ENCODE measurements around the gene CLEC1A. TPM values are rescaled to one million over a fixed set of nuclear protein-coding genes. Genes with fewer than 3 reads are reported as not detected.

The CLEC1A gene
- total RNA-seq, 1 donor from 2014 or later, result not detected

DNA sequence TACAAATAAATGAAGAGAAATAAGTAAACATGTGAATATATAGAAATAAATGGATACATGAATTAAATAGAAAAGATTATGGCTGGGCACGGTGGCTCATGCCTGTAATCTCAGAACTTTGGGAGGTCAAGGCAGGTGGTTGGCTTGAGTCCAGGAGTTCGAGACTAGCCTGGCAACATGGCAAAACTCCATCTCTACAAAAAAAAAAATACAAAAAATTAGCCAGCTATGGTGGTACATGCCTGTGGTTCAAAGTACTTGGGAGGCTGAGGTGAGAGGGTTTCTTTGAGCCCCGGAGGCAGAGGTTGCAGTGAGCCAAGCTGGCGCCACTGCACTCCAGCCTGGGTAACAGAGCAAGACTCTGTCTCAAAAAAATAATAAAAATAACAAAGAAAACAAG is 36.3 kb upstream of the CLEC1A start:
- H3K36me3 ChIP-seq (ENCODE audit: control insufficient read depth, insufficient read depth, low read length), result no peaks in the 10 kb centered on the region
- H3K27me3 ChIP-seq (ENCODE audit: control insufficient read depth, insufficient read depth, low read length), result no peaks in the 10 kb centered on the region
- DNase-seq (ENCODE audit: low read depth) (no peak), FAIRE-seq (no peak)
- TF ChIP-seq, protein P1, sequence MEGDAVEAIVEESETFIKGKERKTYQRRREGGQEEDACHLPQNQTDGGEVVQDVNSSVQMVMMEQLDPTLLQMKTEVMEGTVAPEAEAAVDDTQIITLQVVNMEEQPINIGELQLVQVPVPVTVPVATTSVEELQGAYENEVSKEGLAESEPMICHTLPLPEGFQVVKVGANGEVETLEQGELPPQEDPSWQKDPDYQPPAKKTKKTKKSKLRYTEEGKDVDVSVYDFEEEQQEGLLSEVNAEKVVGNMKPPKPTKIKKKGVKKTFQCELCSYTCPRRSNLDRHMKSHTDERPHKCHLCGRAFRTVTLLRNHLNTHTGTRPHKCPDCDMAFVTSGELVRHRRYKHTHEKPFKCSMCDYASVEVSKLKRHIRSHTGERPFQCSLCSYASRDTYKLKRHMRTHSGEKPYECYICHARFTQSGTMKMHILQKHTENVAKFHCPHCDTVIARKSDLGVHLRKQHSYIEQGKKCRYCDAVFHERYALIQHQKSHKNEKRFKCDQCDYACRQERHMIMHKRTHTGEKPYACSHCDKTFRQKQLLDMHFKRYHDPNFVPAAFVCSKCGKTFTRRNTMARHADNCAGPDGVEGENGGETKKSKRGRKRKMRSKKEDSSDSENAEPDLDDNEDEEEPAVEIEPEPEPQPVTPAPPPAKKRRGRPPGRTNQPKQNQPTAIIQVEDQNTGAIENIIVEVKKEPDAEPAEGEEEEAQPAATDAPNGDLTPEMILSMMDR (IDR thresholded peaks at IDR 0.05; ENCODE audit: insufficient read depth, low read length, severe bottlenecking), result no peak
- H3K4me3 ChIP-seq (ENCODE audit: low read depth, low read length), result no peak overlapping the region

DNA sequence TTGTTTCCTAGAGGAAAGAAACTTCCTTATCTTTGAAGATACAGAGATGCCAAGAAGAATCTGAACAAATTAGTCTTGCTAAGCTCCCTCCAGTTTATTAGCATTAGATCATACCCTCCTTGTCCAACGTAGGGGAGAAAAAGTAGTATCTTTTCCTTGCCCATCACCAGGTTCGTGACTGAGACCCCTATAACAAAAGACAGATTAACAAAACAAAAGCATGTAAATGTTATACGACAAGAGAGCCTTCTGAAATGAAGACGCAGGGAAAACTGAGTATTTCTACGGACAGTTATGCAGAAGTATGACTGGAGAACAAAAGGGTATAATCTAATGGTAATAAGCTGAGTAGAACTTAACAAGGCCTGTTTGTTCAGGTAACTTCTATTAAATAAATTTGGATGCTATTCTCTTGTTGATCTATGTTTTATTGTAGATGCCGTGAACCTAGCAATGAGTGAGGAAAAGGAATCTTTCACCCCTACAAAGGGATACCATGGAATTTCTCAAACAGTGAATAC is 34.1 kb upstream of the CLEC1A start:
- TF ChIP-seq, protein P1 (IDR thresholded peaks at IDR 0.05; ENCODE audit: insufficient read depth, low read length, severe bottlenecking), result no peak
- no peaks in the 10 kb centered on the region for H3K27me3 ChIP-seq (ENCODE audit: control insufficient read depth, insufficient read depth, low read length)
- no peak overlapping the region for H3K4me3 ChIP-seq (ENCODE audit: low read depth, low read length)
- DNase-seq (ENCODE audit: low read depth) (no peak), FAIRE-seq (no peak)
- no peaks in the 10 kb centered on the region for H3K36me3 ChIP-seq (ENCODE audit: control insufficient read depth, insufficient read depth, low read length)

DNA sequence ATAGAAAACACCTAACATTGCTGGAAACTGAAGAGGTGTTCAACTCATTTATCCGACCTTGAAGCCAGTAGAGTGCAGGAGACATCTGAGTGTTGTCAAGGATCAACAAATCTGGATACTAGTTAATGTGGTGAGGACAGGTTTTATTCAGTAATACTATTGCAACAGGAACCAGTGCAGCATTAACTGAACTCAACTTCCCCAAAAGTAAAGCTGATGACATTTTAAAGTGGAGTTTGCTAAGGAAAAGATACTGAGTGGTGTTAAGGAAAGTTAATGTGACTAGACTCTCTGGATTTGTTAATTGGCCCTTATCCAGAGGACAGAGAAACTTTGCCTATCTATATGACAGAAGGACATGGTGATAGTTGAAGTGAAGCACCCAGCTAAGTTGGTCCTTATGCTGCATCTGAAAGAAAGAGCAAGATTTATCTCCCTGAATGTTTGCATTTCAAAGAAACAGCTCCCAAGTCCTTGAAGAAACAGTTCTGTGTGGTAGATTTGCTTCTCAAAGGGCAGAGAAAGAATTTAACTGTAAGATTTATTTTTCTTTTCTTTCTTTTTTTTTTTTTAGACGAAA is 32.4 kb upstream of the CLEC1A start:
- H3K27me3 ChIP-seq (ENCODE audit: control insufficient read depth, insufficient read depth, low read length), result no peaks in the 10 kb centered on the region
- TF ChIP-seq, protein P1 (IDR thresholded peaks at IDR 0.05; ENCODE audit: insufficient read depth, low read length, severe bottlenecking), result no peak
- no peak overlapping the region for H3K4me3 ChIP-seq (ENCODE audit: low read depth, low read length)
- H3K36me3 ChIP-seq (ENCODE audit: control insufficient read depth, insufficient read depth, low read length), result no peaks in the 10 kb centered on the region
- no peak for DNase-seq (ENCODE audit: low read depth)
- FAIRE-seq, result peak; percentile 87

DNA sequence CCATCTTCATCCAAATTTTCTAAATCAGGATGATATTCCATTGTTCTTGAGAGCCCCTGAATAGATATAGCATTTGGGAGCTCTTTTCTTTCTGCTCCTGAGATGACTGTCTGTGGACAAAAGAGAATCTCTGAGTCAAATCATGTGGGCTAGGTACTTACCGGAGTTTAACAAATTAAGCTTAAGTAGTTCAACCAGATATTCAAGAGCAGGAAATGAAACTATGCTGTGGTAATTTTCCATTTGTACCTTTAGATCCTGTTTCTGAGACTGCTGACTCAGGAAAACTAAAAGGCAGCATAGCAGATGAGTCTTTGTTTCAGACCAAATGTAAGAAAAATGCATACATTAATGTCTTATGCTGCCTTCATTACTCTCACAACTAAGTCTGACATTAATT is 31.3 kb upstream of the CLEC1A start, which contains the start of gene CLEC7A:
CLEC7A (minus strand) TSS at position 158 of the 400 bp plus-strand sequence; CDS start at position 41, 117 bp downstream.
- peak; percentile 80 for DNase-seq (ENCODE audit: low read depth)
- H3K4me3 ChIP-seq (ENCODE audit: low read depth, low read length), result no peak within 1 kb of the TSS
- FAIRE-seq, result no peak
- TF ChIP-seq, protein P1 (IDR thresholded peaks at IDR 0.05; ENCODE audit: insufficient read depth, low read length, severe bottlenecking), result no peak
- no peaks in the 10 kb centered on the region for H3K27me3 ChIP-seq (ENCODE audit: control insufficient read depth, insufficient read depth, low read length)
- no peaks in the 10 kb centered on the region for H3K36me3 ChIP-seq (ENCODE audit: control insufficient read depth, insufficient read depth, low read length)

DNA sequence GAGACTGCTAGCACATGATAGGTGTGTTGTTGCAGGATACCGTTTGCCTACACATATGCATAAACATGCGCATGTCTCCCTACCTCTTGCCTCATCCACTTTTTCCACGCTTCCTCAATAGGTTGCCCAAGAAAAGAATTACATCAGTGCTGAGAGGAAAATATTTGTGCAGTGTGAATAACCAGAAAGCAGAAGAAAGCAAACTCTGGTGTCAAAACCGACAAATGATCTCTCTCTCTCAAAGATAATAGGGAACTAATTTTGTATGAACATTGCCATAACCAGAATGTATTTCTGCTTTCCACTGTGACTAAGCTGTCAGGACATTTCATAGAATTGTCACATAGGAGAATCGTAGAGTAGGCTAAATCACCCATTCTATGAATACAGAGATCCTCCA is 29.9 kb upstream of the CLEC1A start:
- Histone ChIP-seq H3K4me3 (ENCODE audit: low read depth, low read length) (no peak overlapping the region), H3K27me3 (ENCODE audit: control insufficient read depth, insufficient read depth, low read length) (no peaks in the 10 kb centered on the region), H3K36me3 (ENCODE audit: control insufficient read depth, insufficient read depth, low read length) (no peaks in the 10 kb centered on the region)
- DNase-seq (ENCODE audit: low read depth), result peak; percentile 14
- TF ChIP-seq, protein P1 (IDR thresholded peaks at IDR 0.05; ENCODE audit: insufficient read depth, low read length, severe bottlenecking), result no peak
- no peak for FAIRE-seq

DNA sequence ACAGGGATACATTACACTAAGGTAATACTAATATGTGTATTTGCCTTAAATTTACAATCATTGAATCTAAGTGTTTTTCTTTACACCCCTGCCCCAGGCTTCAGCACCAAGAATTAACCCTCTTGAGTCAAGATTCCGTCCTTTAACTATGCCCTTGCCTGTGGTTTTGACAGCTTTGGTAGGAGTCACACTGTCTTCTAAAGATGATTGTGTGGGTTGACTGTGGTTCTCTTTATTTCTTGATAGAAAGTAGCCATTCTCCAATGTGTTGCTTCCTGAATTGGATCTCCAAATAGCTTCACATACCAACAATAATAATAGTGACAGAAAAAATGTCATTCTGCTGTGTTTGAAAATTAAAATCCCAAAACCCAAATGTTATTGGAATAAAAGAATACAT is 27.6 kb upstream of the CLEC1A start:
- Histone ChIP-seq H3K36me3 (ENCODE audit: control insufficient read depth, insufficient read depth, low read length) (no peaks in the 10 kb centered on the region), H3K4me3 (ENCODE audit: low read depth, low read length) (no peak overlapping the region), H3K27me3 (ENCODE audit: control insufficient read depth, insufficient read depth, low read length) (no peaks in the 10 kb centered on the region)
- FAIRE-seq, result no peak
- DNase-seq (ENCODE audit: low read depth), result no peak
- TF ChIP-seq, protein P1 (IDR thresholded peaks at IDR 0.05; ENCODE audit: insufficient read depth, low read length, severe bottlenecking), result no peak

Measured in bronchial epithelial cell (primary cell).